Caki2 (cell line): ENCODE measurements around the gene FKBP1A. TPM values are rescaled to one million over a fixed set of nuclear protein-coding genes. Genes with fewer than 3 reads are reported as not detected.
"Not testable (repeated sequence)": the region's sequence is repeated elsewhere in the genome, so short reads cannot be mapped to it uniquely, and the experiment has no call there.

ENCODE experiments used
- DNase-seq: peaks from one replicate; pipeline ENCODE4 v3.0.0-alpha.2; 2015; ENCODE audit warnings: low read depth
- in situ Hi-C: cut with HindIII; loops from 2 replicates; pipeline ENCODE4 v1.10.0; 2016; ENCODE audit warnings: low sequenced_read_pairs, low pct_unique_long_range_greater_than_20kb, mixed read lengths
- total RNA-seq: library from RNA; depleted of rRNA; stranded (reverse); fragments of >200 nt; shearing (Covaris generic); gene quantifications from 2 replicates; pipeline ENCODE4 v1.2.3, GENCODE V29; 2014; ENCODE audit warnings: low replicate concordance

Gene FKBP1A
- total RNA-seq, 1 experiment from 2014 or later, result 219 TPM

- in situ Hi-C loops, result no loop called here
- DNase-seq, result no peak
Observed at GRCh38 chr20:1345030-1345755, 47.7 kb downstream of the FKBP1A start.

DNA sequence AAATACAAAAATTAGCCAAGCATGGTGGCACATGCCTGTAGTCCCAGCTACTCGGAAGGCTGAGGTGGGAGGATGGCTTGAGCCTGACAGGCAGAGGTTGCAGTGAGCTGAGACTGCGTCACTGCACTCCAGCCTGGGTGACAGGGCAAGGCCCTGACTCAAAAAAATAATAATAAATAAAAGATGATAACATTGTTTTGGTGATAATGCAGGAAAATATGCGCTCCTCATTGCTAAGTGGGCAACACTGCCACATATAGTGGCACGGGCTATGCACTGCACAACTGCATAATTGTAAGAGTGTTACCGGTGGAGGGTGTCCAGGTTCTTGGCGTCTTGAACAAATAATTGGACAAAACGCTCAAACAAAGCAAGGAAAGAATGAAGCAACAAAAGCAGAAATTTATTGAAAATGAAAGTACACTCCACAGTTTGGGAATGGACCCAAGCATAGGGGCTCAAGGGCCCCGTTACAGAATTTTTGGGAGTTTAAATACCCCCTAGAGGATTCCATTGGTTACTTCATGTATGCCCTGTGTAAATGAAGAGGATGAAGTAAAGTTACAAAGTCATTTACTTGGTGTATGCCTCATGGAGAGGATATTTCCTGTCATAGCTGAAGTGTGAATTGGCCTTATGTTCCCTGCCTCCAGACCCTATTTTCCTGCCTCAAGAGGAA, 49.3 kb downstream of the FKBP1A start:
- in situ Hi-C loops, DNase-seq: not testable (repeated sequence)

DNA sequence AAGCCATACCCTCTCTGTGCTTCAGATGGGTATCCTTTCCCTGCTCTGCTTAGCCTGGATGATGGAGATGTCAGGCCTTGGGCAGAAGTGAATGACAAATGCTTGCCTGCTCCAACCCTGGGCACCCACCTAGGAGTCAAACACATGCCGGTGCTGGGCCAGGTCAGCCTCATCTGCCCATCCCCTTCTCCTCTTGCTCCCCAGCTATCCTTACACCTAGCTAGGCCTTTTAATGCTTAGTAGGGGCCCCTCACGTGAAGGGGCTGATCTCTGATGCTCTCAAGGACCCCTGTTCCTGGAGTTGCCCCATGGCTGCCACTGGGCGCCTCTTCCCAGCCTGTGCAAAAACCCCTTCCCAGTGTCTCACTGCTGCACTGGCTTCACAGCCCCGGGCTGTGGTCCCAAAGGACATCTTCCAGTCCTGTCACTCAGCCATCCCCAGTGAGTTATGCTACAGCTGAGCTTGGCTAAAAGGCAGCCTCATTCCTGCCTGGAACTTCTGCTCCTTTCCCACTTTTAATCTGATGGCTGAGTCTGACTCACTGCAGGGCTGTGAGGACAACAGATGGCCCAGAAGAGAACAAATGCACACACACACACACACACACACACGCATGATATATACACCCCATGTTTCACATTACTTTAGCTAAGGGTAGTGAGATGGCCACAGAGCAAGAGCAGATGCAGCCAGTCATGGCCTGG, 51.1 kb downstream of the FKBP1A start:
- DNase-seq, result no peak
- in situ Hi-C loops, result no loop called here

GRCh38 chr20:1338801-1339200, 54.1 kb downstream of the FKBP1A start:
- in situ Hi-C loops, result no loop called here
- DNase-seq, result no peak

DNA sequence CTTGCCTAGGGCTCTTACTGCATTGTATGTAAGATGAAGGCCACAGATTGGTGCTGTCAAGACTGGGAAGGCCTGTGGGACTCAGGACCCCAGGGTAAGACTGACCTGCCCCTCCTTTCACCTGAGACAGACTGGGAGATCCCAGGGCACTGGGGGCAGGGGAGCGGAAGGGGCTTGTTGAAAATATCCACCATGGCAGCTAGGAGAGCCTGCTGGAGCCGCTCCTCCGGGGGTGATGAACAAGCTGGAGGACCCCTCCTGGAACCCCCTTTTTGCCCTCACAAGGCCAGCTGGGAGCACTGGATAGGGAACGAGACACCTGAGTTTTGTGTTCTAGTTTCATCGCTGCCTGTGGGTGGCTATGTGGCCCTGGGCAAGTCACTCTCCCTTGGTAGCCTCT, 54.8 kb downstream of the FKBP1A start:
- no peak for DNase-seq
- in situ Hi-C loops, result no loop called here

DNA sequence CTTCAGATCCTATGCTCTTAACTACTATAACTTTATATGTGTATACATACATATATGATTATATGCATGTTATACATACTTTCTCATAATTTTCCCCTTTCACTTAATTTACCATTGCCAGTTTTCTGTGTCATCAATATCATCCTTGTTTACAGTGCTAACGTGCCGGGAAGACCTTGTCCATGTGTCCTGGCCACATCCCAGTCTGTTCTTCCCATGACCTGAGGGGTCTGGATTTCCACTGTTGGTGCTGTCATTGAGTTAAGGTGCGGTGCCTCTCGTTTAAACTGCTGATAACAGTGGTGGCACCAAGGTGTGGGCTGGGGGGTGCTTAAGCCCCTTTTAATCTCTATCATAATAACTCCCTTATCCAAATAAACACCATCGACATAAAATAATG, 55.4 kb downstream of the FKBP1A start:
- in situ Hi-C loops, result no loop called here
- no peak for DNase-seq

GRCh38 chr20:1336699-1337367, 56.0 kb downstream of the FKBP1A start:
- DNase-seq, result no peak
- in situ Hi-C loops, result no loop called here

- DNase-seq, result no peak
- in situ Hi-C loops, result no loop called here
Observed at GRCh38 chr20:1335961-1336698, 56.7 kb downstream of the FKBP1A start.

GRCh38 chr20:1334761-1335160, 58.1 kb downstream of the FKBP1A start:
- in situ Hi-C loops, result no loop called here

DNA sequence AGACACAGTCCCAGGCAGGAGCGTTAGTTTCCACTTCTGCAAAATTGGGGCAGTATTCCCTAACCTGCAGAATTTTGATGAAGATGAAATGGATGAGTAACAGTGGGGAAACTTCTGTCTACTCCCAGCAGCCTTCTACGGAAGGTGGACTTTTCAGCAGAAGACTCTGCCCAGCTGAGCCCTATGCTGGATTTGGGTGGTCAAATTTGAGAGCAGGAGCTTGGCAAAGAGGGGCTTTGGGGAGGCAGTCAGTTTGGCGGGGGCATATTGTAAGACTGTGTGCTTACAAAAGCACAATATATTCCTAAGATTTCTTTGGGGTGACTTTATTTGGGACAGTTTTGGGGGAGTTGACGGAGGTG, 58.5 kb downstream of the FKBP1A start:
- in situ Hi-C loops, result no loop called here
- no peak for DNase-seq

More at GRCh38 chr20:1334761-1335160, 58.1 kb downstream of the FKBP1A start:
- no peak for DNase-seq

DNA sequence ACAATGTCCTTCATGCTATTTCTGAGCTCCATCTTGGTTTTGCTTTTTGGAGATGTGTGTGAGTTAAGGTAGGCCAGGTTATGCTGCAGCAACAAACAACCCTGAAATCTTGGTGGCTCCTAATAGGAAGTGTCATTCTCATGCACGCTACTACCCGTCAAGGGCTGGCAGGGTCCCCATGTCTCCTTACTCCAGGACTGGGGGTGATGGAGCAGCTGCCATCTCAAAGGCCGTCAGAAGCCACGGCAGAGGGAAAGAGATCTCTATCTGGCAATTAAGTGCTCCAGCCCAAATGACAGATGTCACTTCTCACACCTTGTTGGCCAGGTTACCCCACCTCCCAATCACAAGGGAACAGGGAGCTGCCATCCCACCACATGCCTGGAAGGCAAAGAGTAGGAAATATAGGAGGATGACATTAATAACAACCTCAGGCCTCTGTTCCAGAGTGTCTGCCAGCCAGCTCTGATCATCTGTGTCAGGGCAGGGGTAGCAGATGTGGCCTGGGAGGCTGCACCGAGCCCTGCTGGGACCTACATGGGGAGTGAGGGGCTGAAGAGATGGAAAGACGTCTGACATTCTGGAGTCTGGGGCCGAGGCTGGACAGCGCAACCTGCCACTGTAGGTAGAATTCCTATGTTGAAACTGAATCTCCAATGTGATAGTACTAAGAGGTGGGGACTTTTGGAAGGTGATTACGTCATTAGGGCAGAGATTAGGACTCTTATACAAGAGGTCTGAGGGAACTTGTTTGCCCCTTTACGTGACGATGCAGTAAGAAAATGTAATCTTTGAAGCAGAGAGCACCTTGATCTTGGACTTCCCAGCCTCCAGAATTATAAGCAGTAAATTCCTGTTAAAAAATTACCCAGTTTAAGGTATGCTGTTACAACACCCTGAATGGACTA, 59.1 kb downstream of the FKBP1A start:
- no peak for DNase-seq
- in situ Hi-C loops, result no loop called here

DNA sequence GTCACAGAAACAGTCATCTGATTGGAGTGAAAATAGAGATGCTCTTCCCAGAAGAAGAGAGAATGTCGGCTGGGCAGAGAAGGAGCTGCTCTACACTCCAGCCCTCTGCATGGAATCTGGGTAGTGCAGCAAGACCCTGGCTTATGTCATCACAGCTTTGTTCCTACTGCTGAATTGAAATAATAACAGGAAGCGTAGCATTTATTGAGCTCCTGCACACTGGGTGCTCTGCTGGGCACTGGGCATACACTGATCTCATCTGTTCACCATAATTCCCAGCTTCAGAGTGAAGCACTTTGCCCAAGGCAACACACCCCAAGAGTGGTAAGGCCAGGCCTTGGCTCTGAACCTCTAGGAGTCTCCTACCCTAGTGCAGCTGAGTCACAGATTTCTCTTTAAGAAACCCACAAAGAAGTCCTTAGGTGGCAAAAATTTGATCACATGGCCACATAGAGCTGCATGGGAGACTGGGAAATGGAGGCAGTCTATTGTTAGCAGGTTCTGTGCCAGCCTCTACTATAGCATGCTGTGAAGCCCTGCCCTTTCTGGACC, 60.0 kb downstream of the FKBP1A start:
- no peak for DNase-seq
- in situ Hi-C loops, result no loop called here

DNA sequence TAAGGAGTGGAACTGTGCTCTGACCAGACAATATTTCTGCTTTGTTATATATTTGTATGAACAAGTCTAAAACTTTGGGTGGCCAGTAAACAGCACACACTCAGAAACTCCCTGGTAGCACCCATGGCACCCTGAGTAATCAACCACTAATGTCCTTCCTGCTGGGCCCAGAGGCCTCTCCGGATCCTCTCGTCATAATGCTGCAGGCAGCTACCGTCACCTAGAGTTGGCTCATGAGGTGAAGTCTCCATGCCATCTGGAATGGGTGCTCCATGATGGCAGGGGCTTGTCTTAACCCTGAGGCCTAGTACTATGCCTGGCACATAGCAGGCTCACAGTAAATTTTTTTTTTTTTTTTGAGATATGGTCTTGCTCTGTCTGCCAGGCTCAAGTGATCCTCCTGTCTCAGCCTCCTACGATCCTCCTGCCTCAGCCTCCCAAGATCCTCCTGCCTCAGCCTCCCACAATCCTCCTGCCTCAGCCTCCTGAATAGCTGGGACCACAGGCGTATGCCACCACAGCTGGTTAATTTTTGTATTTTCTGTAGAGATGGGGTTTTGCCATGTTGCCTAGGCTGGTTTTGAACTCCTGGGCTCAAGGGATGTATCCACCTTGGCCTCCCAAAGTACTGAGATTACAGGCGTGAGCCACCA, 60.9 kb downstream of the FKBP1A start:
- in situ Hi-C loops, result no loop called here
- no peak for DNase-seq

DNA sequence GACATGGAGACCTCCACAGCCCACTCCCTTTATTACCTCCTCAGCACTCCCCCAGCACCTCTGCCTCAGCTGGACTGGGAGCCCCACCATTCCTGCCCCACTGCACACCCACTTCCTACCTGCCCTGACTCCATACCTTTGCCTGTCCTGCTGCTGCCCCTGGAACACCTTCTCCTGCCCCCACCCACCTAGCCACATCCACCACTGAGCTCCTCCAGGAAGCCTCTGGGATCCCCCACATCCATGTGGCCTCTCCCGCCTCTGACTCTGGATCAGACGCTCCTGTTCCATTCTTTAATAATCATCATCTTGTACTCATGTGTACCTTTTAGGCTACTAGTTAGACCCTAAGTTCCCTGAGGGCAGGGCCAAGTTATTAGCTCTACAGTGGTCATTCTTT, 61.8 kb downstream of the FKBP1A start:
- no peak for DNase-seq
- in situ Hi-C loops, result no loop called here

DNA sequence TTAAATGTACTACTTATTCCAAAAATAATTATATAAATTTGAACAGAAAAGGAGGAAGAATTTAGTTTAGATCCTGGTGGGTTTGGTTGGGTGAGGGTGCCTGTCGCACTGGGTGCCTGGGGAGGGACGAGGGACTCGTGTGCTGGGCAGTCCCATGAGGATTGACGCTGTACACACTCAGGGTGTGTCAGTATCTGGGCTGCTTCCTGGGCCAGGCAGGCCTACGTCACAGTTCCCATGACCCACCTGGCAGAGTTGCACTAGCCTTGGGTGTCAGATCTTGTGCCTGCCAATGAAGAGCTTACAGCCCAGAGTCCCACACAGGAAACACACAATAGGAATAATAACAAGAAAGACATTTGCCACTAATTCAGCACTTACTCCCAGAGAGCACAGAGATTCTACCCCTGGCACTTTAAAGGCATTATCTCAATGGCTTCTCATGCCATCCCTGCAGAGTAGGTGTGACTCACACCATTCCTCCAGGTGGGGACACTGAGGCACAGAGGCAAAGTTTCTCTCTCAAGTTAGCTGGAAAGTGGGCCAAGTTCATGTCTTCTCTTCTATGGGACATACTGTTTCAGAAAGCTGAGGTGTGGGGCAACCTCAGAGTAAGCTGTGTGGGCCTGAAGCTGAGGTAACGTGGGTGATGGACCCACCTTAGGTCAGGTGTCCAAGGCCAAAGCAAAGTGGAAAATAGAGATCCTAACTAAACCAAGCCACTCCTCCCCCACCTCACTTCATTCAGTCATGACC, 62.6 kb downstream of the FKBP1A start:
- no peak for DNase-seq
- in situ Hi-C loops, result no loop called here
